HG03558 (cell line): ENCODE results near the gene FEM1A.
"Not testable (repeated sequence)": the region's sequence is repeated elsewhere in the genome, so short reads cannot be mapped to it uniquely, and the experiment has no call there.

Experiments
- ATAC-seq: cut with Tn5 transposase; IDR thresholded peaks from one replicate; pipeline ENCODE4 v1.9.1; 2021; ENCODE audit warnings: moderate number of reproducible peaks; ENCODE audit not compliant: unreplicated experiment; ENCODE audit errors: extremely low read depth

FEM1A gene

GRCh38 chr19:4806384-4806783 lies 14.8 kb downstream of the FEM1A start:
- ATAC-seq, result no peak

- no peak for ATAC-seq
These were observed 15.7 kb downstream of the FEM1A start for GRCh38 chr19:4807188-4807587.

- no peak for ATAC-seq
These were observed 20.0 kb downstream of the FEM1A start for GRCh38 chr19:4811328-4812131.

GRCh38 chr19:4814625-4815425 lies 23.3 kb downstream of the FEM1A start:
- no peak for ATAC-seq

- no peak for ATAC-seq
These were observed 24.1 kb downstream of the FEM1A start for GRCh38 chr19:4815426-4816201.

GRCh38 chr19:4816202-4816949 lies 24.8 kb downstream of the FEM1A start:
- no peak for ATAC-seq

- ATAC-seq, result no peak
These were observed 25.4 kb downstream of the FEM1A start for GRCh38 chr19:4816950-4817278.

GRCh38 chr19:4817467-4818277 lies 26.1 kb downstream of the FEM1A start:
- no peak for ATAC-seq

- ATAC-seq, result no peak
These were observed 29.7 kb downstream of the FEM1A start for GRCh38 chr19:4821265-4821664.

- not testable (repeated sequence) for ATAC-seq
These were observed 30.8 kb downstream of the FEM1A start for GRCh38 chr19:4822354-4822753.

- no peak for ATAC-seq
These were observed 32.0 kb downstream of the FEM1A start for GRCh38 chr19:4823577-4823976.

- no peak for ATAC-seq
These were observed 37.6 kb downstream of the FEM1A start for GRCh38 chr19:4829001-4829712.

- ATAC-seq, result no peak
These were observed 38.8 kb downstream of the FEM1A start for GRCh38 chr19:4830332-4830731.

- no peak for ATAC-seq
These were observed 39.3 kb downstream of the FEM1A start for GRCh38 chr19:4830768-4831265.

GRCh38 chr19:4831304-4831978 lies 39.9 kb downstream of the FEM1A start, which contains the start of gene TICAM1:
Gene TICAM1 (minus strand): TSS chr19:4831712. CDS start chr19:4818377, 13,335 bp downstream.
- no peak for ATAC-seq

GRCh38 chr19:4831979-4832340 lies 40.4 kb downstream of the FEM1A start:
- not testable (repeated sequence) for ATAC-seq

- no peak for ATAC-seq
These were observed 41.2 kb downstream of the FEM1A start for GRCh38 chr19:4832776-4833175.

- ATAC-seq, result no peak
These were observed 47.7 kb downstream of the FEM1A start for GRCh38 chr19:4839192-4839591.
